Aorta (tissue), 5 donors: ENCODE data around the gene PORCN. TPM values are rescaled to one million over a fixed set of nuclear protein-coding genes. Genes with fewer than 3 reads are reported as not detected.

ENCODE experiments used
- ATAC-seq: fragments of 200-7000 bp; cut with Tn5 transposase; one replicate; pipeline ENCODE4 v1.9.1; 2022; ENCODE audit warnings: moderate library complexity; ENCODE audit not compliant: low FRiP score
- DNase-seq, 2 donors: peaks; one replicate each; pipeline ENCODE4 v3.0.0-alpha.2; 2020
- H3K27ac ChIP-seq, 2 donors: one replicate each; pipeline ENCODE4 v1.5.1; 2013; ENCODE audit warnings: low read length in 2 of 2, mild to moderate bottlenecking in 2 of 2, moderate library complexity in 2 of 2, control low read depth in 1 of 2, inconsistent platforms in 1 of 2, low read depth in 1 of 2
- H3K27me3 ChIP-seq, 2 donors: one replicate each; pipeline ENCODE4 v1.6.1; 2013; ENCODE audit warnings: control low read depth in 1 of 2, low read length in 1 of 2, mild to moderate bottlenecking in 1 of 2, moderate library complexity in 1 of 2; ENCODE audit not compliant: insufficient read depth in 2 of 2, control insufficient read depth in 1 of 2
- H3K36me3 ChIP-seq, 2 donors: one replicate each; pipeline ENCODE4 v1.6.1; 2013; ENCODE audit warnings: control low read depth in 1 of 2, low read length in 1 of 2, mild to moderate bottlenecking in 1 of 2; ENCODE audit not compliant: insufficient read depth in 2 of 2, control insufficient read depth in 1 of 2
- H3K4me1 ChIP-seq, 2 donors: one replicate each; pipeline ENCODE4 v1.6.1; 2013; ENCODE audit warnings: low read length in 2 of 2, control low read depth in 1 of 2, mild to moderate bottlenecking in 1 of 2, moderate library complexity in 1 of 2; ENCODE audit not compliant: insufficient read depth in 2 of 2, control insufficient read depth in 1 of 2
- H3K4me3 ChIP-seq, 2 donors: one replicate each; pipeline ENCODE4 v1.5.1; 2013; ENCODE audit warnings: low read length in 2 of 2, control low read depth in 1 of 2, mild to moderate bottlenecking in 1 of 2
- H3K9me3 ChIP-seq: one replicate; pipeline ENCODE4 v1.6.1; 2013; ENCODE audit warnings: mild to moderate bottlenecking, low read length; ENCODE audit not compliant: control insufficient read depth
- WGBS, 2 donors: extraction: QIAGEN DNeasy Blood & Tissue Kit; methylation state at CpG; one replicate each; pipeline ENCODE4 v1.1.7; 2013; 5-methylcytosine and 5-hydroxymethylcytosine counted together
- intact Hi-C, 2 donors: fragments of 100-400 bp; cut with DNase I; formaldehyde crosslinking; loops; one replicate each; pipeline versions ENCODE4 v1.14.2 to v1.15.0; 2022
- polyA plus RNA-seq, 2 donors: library from polyadenylated mRNA; stranded (reverse); fragments of 200-250 nt; gene quantifications; one replicate each; pipeline ENCODE4 v1.2.3, GENCODE V29; 2013
- total RNA-seq, 2 donors: library from RNA; stranded (reverse); fragmentation: NEBNext Ultra II Directional; extraction: Animal tissue kit (Norgen Biotek cat#: 25700); gene quantifications; one replicate each; pipeline ENCODE4 v1.2.1, GENCODE V29; 2021
- donor health status: healthy with polysubstance abuse.
- donor health status: Bipolar disorder and iron deficiency.
- donor health status: DM: no; HTN: no; CAD: no.
- donor health status: DM: no; HTN: no; CAD: no.
- donor health status: DM: yes; HTN: yes; CAD: no.

The PORCN gene
- total and polyA plus RNA-seq, 4 donors: 4.5 to 18.7 (median 11.1) TPM

DNA sequence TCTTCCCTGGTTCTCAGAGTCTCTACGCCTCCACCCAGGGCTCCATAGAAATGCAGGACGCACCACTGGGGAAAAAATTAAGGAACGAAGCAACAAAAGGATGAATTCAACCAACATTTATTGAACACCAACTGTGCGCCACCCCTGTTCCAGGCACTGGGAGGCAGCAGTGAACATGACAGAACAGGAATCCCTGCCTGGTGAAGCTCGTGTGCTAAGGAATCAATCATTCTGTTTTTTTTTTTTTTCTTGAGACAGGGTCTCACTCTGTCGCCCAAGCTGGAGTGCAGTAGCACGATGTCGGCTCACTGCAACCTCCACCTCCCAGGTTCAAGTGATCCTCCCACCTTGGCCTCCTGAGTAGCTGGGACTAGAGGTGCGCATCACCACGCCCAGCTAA lies 34.7 kb upstream of the PORCN start:
- ATAC-seq (no peak), DNase-seq (no peak)
- Histone ChIP-seq H3K9me3 (no peaks in the 10 kb centered on the region), H3K27ac (no peak overlapping the region), H3K4me3 (no peak overlapping the region), H3K27me3 (no peaks in the 10 kb centered on the region), H3K36me3 (no peaks in the 10 kb centered on the region), H3K4me1 (no peaks in the 10 kb centered on the region)
- intact Hi-C loops: no loop called here
- 57 to 62% methylated on average over 10 of the region's 10 CpGs for WGBS, 2 donors

DNA sequence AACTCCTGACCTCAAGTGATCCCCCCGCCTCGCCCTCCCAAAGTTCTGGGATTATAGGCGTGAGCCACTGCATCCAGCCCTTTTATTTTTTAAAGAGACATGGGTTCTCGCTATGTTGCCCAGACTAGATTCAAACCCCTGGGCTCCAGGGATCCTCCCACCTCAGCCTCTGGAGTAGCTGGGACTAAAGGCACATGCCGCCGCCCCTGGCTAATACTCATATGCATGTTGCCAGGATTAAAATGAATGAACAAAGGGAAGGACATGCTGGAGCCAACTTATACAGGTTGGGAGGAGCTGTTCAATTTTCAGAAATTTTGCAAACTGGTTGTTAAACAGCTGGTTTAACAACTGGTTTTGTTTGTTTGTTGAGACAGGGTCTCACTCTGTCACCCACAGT lies 34.2 kb upstream of the PORCN start:
- no peaks in the 10 kb centered on the region for H3K4me1 ChIP-seq
- no peaks in the 10 kb centered on the region for H3K9me3 ChIP-seq
- DNase-seq (no peak), ATAC-seq (no peak)
- WGBS, 2 donors: 78 to 79% methylated on average over 6 of the region's 6 CpGs
- no peaks in the 10 kb centered on the region for H3K36me3 ChIP-seq
- H3K4me3 ChIP-seq: no peak overlapping the region
- intact Hi-C loops: no loop called here
- no peaks in the 10 kb centered on the region for H3K27me3 ChIP-seq
- H3K27ac ChIP-seq: no peak overlapping the region

GRCh38 chrX:48475296-48475695 lies 33.5 kb upstream of the PORCN start:
- Histone ChIP-seq H3K4me1 (no peaks in the 10 kb centered on the region), H3K36me3 (no peaks in the 10 kb centered on the region), H3K27me3 (no peaks in the 10 kb centered on the region), H3K27ac (no peak overlapping the region), H3K9me3 (no peaks in the 10 kb centered on the region), H3K4me3 (peak overlapping the region; percentile 53 to 79)
- DNase-seq (no peak), ATAC-seq (no peak)
- WGBS, 2 donors: 2 to 26% methylated on average over 5 of the region's 5 CpGs
- intact Hi-C loops: no loop called here

GRCh38 chrX:48475774-48476577 lies 32.8 kb upstream of the PORCN start, which contains the start of gene FTSJ1:
FTSJ1 (plus strand) TSS chrX:48476199; CDS start chrX:48478048, 1,849 bp downstream.
- intact Hi-C loops: no loop called here
- Histone ChIP-seq H3K36me3 (no peaks in the 10 kb centered on the region), H3K27ac (peak within 1 kb of the TSS in 1 of 2 donors; percentile 83), H3K27me3 (no peaks in the 10 kb centered on the region), H3K4me1 (no peaks in the 10 kb centered on the region), H3K9me3 (no peaks in the 10 kb centered on the region), H3K4me3 (peak within 1 kb of the TSS; percentile 53 to 79)
- ATAC-seq (peak; percentile 93), DNase-seq (peak; percentile 94)
- 1 to 35% methylated on average over 75 of the region's 75 CpGs for WGBS, 2 donors

GRCh38 chrX:48476919-48477318 lies 31.9 kb upstream of the PORCN start:
- Histone ChIP-seq H3K4me3 (peak overlapping the region; percentile 8 to 23), H3K9me3 (no peaks in the 10 kb centered on the region), H3K4me1 (no peaks in the 10 kb centered on the region), H3K27ac (no peak overlapping the region), H3K27me3 (no peaks in the 10 kb centered on the region), H3K36me3 (no peaks in the 10 kb centered on the region)
- 43 to 70% methylated on average over 4 of the region's 4 CpGs for WGBS, 2 donors
- intact Hi-C loops: no loop called here
- no peak for ATAC-seq
- DNase-seq: no peak

DNA sequence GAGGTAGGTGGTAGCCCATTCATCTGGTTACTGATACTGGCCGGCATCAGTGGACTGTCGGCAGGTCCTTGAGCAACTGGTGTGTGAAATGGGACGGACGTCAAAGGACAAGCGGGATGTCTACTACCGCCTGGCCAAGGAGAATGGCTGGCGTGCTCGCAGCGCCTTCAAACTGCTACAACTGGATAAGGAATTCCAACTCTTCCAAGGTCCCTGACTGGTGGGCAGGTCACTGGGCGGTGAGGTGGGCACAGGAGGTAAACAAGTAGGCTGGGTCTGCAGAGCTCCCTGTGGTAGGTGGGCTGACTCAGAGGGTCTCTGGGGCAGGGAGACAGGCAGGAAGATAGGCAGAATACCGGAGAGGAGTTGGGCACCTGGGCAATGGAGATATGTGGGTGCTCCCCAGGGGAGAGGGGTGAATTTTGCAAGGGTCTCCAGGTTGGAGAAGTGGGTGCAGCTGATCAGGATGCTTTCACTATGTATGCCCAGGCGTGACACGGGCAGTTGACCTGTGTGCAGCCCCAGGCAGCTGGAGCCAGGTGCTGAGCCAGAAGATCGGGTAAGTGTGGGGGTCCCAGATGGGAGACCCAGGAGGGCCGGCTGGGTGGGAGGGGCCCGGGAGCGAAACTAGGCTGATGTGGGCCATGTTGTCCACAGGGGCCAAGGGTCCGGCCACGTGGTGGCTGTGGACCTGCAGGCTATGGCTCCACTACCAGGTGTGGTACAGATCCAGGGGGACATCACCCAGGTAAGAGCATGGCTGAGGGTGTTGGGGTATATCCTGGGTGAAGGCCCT lies 30.6 kb upstream of the PORCN start:
- DNase-seq (no peak), ATAC-seq (no peak)
- no peaks in the 10 kb centered on the region for H3K4me1 ChIP-seq
- H3K27me3 ChIP-seq: no peaks in the 10 kb centered on the region
- H3K4me3 ChIP-seq: no peak overlapping the region
- peaks cover 0 to 2% of the 10 kb centered on the region in 2 donors for H3K36me3 ChIP-seq
- intact Hi-C loops: no loop called here
- no peak overlapping the region for H3K27ac ChIP-seq
- H3K9me3 ChIP-seq: no peaks in the 10 kb centered on the region
- 92% methylated on average over 19 of the region's 19 CpGs for WGBS, 2 donors

DNA sequence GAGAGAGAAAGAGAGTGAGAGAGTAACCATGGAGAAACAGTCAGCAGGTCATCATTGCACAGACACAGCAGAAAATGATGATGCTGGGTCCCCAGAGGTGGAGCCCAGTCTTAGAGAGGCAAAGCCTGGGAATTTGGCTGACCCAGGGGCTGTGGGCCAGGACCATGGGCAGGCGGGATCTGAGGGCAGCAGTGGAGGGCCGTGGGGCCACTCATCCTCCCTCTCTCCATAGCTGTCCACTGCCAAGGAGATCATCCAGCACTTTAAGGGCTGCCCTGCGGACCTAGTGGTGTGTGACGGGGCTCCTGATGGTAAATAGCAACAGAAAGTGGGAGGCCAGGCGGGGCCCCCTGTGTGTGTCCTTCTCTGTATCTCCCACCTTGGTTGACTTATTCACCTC lies 30.0 kb upstream of the PORCN start:
- no peaks in the 10 kb centered on the region for H3K27me3 ChIP-seq
- no peak overlapping the region for H3K27ac ChIP-seq
- 66 to 86% methylated on average over 5 of the region's 5 CpGs for WGBS, 2 donors
- intact Hi-C loops: no loop called here
- H3K9me3 ChIP-seq: no peaks in the 10 kb centered on the region
- no peak overlapping the region for H3K4me3 ChIP-seq
- DNase-seq: no peak
- H3K36me3 ChIP-seq: peaks cover 0 to 2% of the 10 kb centered on the region in 2 donors
- H3K4me1 ChIP-seq: no peaks in the 10 kb centered on the region
- ATAC-seq: no peak

DNA sequence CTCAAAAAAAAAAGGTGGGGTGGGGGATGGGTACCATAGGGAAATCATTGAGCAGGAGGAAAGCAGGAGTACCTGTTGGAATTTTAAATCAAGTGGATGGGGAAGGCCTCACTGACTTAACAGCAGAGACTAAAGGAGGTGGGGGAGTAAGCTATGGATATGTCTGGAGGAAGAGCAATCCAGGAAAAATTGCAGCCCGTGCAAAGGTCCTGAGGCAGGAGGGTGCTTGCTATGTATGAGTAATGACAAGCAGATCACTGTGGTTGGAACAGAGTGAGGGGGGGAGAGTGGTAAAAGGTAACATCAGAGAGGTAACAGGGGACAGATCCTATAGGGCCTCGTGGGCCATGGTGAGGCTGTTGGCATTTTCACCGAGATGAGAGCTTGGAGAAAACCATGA lies 28.6 kb upstream of the PORCN start:
- H3K36me3 ChIP-seq: peaks cover 0 to 2% of the 10 kb centered on the region in 2 donors
- intact Hi-C loops: no loop called here

More for the DNA sequence above, 28.6 kb upstream of the PORCN start:
- no peaks in the 10 kb centered on the region for H3K27me3 ChIP-seq
- H3K9me3 ChIP-seq: no peaks in the 10 kb centered on the region
- WGBS, 2 donors: 87 to 94% methylated on average over 3 of the region's 3 CpGs
- H3K4me3 ChIP-seq: no peak overlapping the region
- H3K27ac ChIP-seq: no peak overlapping the region
- no peak for ATAC-seq
- no peaks in the 10 kb centered on the region for H3K4me1 ChIP-seq
- no peak for DNase-seq
